Fibroblast of skin of right quadriceps (primary cell): ENCODE results near the gene GALNT9.
"Not testable (repeated sequence)": the region's sequence is repeated elsewhere in the genome, so short reads cannot be mapped to it uniquely, and the experiment has no call there.

ENCODE experiments used
- DNase-seq: peaks from one replicate; pipeline ENCODE4 v3.0.0-alpha.2; 2013

GALNT9 gene

GRCh38 chr12:132311201-132311915 is 18.0 kb downstream of the GALNT9 start:
- DNase-seq = no peak

- DNase-seq = no peak
Observed at GRCh38 chr12:132310181-132311040, 19.0 kb downstream of the GALNT9 start.

DNA sequence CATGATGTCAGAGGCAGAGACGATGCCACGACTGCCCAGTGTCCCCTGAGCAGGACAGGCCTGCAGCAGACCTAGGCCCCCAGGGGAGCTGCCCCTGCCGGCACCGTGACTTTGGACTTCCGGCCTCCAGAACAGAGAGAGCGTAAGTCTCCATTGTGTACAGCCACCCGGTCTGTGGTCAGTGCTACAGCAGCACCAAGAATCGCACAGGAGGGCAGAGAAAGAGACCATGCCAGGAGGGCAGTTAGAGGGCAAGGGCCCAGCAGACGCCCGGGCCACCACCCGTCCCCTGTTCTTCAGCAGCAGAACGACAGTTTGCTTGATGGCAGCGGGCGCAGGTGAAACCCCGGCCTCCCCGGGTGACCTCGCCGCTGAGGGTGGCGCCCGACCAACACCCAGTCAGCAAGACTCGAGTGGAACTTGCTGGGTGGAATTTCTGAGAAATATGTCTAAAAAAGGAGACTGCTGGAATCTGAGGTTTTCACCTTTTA is 19.7 kb downstream of the GALNT9 start:
- DNase-seq = no peak

DNA sequence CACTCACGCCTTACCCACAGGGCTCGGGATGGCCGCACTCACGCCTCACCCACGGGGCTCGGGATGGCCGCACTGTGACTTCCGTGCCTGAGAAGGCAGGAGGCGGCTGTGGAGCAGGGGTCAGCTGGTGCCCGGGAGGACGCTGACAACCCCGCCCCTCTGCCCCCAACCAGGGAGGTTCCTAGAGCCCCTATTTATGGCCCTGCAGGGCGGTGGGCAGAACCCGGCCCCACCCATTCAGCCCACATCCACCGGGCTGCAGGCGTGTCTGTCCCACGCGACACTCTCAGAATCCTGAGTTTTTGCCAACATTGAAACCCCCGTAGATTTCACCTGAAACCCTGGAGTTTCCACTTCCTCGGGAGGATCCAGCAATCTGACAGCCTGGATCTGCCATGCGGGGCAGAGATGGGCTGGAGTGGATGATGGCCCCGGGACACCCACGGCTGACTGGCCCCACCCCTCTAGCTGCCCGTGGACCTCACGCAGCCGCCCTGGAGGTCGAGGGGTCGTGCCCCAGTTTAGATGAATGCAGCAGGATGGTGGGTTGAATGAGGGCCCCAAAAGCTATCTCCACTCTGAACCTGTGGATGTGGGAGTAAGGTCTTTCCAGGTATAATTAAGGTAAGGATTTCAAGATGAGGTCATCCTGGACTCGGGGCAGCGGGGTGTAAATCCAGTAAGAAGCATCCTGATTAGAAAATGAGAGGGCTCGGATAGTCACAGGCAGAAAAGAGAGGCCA is 20.4 kb downstream of the GALNT9 start:
- no peak for DNase-seq

DNA sequence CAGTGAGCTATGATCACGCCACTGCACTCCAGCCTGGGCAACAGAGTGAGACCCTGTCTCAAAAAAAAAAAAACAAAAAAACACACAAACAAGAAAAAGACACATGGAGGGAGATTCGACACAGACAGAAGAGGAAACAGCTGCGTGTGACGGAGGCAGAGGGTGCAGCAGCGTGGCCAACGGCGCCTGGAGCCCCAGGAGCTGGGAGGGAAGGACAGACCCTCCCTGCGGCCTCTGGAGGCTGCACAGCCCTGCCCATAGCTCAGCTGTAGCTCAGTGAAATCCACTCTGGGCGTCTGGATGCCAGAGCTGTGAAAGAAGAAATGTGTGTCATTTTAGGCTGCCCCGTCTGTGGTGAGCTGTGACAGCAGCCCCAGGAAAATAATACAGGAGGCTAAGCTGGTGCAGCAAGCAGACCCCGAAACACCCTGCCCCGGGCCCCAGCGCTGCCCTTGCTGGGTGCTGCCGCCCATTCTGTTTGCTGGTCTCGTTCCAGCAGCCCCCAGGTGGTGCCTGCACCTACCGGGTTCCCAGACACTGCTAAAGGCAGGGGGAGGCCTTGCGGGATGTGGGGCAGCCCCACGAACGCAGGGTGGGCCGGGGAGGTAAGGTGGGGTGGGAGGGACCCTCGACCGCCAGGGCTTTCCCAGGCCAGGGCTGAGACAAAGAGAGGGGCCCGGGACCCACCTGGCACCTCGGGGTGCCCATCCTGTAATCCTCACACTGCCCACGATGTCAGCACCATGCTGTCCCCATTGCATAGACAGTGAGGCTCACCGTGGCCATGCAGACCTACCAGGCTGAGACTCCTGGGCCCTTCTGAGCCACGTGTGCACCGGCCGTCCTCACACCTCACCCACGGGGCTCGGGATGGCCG is 21.2 kb downstream of the GALNT9 start:
- DNase-seq = no peak

- no peak for DNase-seq
Observed at GRCh38 chr12:132306885-132307191, 22.6 kb downstream of the GALNT9 start.

- DNase-seq = no peak
Observed at GRCh38 chr12:132305991-132306884, 23.2 kb downstream of the GALNT9 start.

DNA sequence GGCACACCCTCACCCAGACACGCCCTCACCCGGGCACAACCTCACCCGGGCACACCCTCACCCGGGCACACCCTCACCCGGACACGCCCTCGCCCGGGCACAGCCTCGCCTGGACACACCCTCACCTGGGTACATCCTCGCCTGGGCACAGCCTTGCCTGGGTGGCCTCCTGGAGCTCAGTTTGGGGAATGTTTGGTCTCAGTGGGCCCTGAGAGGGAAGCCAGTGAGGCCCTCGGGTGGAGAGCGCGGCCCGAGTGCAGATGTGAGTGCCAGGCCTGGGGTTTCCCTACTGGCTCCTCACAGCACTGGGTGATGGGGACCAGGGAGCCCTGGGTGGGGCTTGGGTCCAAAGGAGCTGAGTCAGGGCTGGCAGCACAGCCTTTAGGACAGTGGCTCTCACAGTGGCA is 23.8 kb downstream of the GALNT9 start:
- no peak for DNase-seq

DNA sequence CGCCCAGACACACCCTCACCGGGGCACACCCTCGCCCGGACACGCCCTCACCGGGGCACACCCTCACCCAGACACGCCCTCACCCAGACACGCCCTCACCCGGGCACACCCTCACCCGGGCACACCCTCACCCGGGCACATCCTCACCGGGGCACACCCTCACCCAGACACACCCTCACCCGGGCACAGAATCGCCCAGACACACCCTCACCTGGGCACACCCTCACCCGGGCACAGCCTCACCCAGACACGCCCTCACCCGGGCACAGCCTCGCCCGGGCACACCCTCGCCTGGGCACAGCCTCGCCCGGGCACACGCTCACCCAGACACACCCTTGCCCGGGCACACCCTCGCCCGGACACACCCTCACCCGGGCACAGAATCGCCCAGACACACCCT is 24.5 kb downstream of the GALNT9 start:
- not testable (repeated sequence) for DNase-seq

GRCh38 chr12:132303853-132304373 is 25.5 kb downstream of the GALNT9 start:
- not testable (repeated sequence) for DNase-seq

DNA sequence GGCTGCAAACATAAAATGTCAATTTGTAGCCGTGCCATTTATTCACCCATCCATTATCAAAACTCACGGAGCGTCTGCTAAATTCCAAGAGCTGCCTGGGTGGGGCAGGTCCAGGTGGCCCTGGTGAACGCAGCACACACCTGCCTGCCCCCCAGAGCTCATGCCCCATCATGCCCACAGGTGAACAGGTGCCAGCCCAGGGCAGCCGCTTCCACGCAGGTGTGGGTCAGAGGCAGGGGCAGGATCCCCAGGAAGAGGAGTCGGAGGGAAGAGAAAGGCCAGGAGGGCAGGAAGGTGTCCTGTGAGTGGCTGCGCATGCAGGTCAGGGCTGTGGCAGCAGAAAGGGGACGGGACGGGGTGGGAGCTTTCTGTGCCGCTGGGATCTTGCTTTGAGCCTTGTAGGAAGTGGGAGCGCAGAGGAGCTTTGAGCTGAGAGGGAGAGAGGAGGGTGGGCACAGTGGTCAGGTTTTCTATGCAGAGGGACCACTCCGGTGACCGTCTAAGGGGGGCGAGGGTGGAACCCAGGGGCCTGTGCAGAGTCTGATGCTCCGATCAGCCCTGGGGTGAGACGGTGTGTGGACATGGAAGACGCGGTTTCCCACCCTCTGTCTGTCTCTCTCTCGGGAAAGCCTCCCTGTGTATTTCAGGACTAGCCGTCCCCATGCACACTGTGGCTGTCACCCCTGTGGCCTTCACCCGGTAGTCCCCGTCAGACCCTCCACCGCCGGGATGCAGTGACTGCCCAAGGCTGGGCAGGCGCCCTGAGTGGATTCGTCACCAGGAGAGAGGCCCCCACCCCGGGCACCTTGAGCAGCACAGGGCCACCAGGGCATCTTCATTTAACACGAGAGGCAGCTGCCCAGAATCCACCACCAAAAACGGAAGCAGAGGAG is 26.7 kb downstream of the GALNT9 start:
- no peak for DNase-seq

DNA sequence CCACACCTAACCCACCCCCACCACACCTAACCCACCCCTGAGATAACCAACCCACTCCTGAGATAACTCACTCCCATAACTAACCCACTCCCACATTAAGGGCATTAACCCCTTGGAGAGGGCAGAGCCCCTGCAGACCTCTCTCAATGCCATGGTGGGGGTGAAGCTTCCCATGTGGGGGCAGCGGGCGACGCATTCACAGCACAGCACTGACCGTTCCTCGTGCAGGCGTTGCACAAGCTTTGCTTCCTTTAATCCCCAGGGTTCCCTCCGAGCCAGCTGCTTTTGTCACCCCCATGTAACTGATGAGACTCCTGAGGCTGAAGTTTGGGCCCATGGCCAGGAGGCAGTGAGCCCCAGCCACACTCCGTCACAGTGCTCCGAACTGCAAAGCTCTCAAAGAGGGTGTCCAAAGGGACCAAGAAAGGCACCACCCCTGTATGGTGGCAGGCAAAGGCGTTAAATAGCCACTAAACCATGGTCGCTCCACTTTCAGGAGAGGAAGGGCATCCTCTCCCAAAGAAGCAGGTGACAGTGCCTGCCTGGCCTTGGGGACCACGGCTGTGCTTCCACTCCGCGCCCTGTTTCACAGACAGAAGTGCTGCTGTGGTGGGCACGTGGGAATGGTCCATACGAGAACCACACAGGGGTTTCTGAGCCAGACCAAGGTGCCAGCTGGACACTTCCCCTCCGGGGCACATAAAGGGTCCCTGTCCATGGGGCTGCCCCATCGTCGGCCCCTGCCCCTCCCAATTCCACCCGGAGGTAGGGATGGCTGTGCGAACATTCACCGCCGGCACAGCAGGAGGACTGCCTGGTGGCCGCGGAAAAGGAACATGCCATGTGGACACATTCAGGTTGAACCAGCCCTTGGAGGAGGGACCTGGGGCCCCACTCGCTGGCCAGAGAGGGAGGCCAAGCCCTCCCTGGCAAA is 28.3 kb downstream of the GALNT9 start:
- no peak for DNase-seq

GRCh38 chr12:132296063-132296462 is 33.3 kb downstream of the GALNT9 start:
- no peak for DNase-seq

GRCh38 chr12:132295561-132295960 is 33.8 kb downstream of the GALNT9 start:
- DNase-seq = not testable (repeated sequence)

DNA sequence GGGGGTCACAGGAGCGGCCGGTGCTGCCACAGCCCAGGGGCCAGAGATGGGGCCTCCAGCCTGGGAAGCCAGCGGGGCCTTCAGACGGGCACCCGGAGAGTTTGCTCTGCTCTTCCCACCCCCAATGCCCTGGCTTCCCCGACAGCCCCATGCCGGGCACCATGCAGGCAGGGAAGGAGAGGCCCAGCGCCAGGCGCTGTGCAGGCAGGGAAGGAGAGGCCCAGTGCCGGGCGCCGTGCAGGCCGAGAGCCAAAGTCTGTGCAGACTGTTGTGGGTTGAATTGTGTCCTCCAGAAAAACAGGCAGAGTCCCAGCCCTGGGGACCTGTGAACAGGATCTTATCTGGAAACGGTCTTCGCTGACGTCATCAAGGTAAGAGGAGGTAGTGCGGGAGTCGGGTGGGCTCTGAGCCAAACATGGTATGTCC is 34.3 kb downstream of the GALNT9 start:
- no peak for DNase-seq

DNA sequence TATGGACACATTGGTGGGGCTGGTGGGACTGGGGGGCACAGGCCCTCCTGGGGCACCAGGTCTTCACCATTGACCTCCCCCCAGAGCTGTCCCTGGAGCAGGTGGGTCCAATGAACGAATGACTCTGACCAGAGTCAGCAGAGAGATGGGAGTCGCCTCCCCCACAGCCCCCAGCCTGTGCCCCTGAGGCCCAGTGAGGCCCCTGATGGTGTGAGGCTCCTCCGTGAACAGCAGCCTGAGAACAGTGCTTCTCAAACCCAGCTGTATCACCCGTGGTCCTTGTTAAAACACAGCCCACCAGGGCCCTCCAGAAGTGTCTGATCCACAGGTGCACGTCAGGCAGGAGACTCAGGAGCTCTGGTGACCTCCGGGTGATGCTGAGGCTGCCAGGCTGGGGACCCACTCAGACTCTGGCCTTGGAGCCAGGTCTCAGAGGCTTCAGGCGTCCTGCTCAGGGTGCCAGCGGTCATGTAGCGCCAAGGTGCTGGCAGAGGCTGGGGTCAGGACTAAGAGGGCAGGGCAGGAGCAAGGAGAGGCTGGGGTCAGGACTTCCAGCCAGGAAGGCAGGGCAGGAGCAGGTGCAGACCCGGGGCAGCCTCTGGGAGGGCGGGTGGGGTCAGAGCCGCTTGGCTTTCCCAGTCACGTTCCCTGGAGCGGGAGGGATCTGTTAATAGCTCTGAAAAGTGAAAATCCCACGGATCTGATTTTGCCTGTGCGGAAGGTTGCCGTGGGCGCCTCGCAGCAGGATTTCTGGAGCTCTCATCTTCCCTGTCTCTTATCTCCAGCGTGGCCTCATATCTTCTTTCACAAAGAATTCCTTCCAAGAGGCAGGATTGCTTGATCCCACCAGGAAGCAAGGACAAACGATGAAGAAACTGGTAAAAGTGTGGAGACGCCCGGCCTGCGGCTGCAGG is 35.0 kb downstream of the GALNT9 start:
- DNase-seq = no peak
